ENCODE data around the gene ZNF280C.

The ZNF280C gene

GRCh38 chrX:130174045-130174704 lies 94.5 kb downstream of the ZNF280C start:
- DNase-seq: no peak

DNA sequence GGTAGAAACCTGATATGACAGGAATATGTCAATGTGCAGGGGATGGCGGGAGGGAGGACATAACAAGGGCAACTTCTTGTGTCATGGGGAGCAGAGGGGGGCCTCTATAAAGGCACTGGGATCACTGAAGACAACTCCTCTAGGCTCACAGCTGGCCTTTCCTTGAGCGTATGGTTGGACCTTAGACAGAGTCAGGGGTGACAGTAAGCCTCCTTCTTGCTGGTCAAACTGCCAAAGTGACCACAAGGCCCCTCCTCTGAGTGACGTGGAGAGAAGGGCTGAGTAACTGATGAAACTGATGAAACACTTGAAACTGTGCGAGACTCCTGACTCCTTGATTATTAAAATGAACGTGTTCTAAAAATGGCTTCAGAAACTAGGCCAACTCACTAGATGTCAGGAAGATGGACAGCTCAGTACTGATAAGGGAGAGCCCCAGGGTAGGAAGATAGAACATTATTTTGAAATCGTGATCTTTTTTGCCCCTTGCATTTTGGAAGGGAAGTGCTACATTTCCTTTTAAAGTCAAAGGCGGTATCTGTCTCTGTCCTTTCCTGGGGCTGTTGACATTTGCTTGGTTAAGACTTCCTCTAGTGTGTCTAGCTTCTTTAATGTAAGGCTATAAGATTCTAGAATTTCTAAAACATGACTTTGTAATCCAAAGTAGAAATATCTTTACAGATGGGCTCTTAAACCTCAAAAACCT lies 95.4 kb downstream of the ZNF280C start:
- no peak for DNase-seq

GRCh38 chrX:130172127-130172845 lies 96.4 kb downstream of the ZNF280C start:
- no peak for DNase-seq

GRCh38 chrX:130171446-130172126 lies 97.1 kb downstream of the ZNF280C start, which contains the start of gene RAB33A:
RAB33A (plus strand) TSS chrX:130171962; CDS start chrX:130172063, 101 bp downstream.
- DNase-seq: no peak

DNA sequence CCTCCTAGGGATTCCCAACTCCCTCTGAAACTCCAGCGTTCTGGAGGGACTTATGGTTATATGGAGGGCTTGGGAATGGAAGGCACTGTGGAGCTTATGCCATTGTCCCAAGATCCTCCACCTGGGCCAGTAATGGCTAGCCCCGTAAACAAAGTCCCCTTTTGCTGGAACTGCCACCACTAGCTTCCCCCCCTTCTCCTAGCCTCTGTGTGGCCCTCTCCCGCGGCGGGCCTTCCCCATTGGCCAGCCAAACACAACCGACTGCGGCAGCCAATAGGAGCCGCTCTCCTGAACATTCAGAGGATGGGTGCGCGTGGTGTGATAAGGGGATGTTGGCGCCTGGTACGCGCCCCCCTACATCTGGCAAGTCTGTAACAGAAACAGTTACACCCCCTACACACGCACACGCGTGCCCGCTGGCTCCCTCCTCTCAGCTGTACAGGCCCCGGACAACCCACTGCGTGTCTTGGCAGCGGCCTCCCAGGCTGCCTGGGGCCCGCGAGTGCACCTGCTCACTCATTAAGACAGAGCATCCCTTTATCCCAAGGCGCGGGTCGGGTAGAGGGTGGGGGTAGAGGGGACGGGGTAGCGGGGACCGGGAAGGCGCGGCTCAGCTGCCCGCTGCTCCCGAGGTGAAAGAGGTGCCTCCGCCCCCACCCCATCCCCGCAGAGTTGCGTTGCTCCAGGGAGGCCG lies 97.8 kb downstream of the ZNF280C start:
- DNase-seq: peak; percentile 72

DNA sequence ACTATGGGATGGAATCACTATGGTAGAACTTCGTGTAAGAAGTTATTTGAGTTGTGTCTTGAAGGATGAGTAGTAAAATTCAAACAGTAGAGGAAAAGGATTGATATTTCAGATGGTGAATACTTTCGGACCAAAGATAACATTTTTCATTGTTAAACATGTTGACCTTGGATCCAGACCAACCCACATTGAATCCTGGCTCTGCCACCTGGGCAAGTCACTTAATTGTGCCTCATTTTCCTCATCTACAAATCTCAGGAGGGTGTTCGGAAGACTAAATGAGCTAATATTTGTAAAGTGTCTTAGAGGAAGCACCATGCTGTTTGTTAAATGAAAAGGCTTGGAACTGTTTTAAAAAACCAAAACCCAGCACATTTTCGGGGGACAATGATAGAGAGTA lies 101.7 kb downstream of the ZNF280C start:
- DNase-seq: no peak

DNA sequence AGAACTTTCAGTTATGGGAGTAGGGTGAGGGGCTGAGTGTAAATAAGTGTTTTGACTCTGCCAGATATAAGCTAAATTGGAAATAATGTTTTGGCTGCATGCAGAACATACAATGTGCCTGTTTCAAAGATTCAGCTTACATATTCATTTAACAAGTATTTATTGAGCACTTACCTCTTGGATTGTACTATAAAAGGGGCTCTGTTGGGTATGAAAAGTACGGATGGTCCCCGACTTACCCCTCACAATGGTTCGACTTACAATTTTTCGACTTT lies 102.3 kb downstream of the ZNF280C start:
- no peak for DNase-seq

DNA sequence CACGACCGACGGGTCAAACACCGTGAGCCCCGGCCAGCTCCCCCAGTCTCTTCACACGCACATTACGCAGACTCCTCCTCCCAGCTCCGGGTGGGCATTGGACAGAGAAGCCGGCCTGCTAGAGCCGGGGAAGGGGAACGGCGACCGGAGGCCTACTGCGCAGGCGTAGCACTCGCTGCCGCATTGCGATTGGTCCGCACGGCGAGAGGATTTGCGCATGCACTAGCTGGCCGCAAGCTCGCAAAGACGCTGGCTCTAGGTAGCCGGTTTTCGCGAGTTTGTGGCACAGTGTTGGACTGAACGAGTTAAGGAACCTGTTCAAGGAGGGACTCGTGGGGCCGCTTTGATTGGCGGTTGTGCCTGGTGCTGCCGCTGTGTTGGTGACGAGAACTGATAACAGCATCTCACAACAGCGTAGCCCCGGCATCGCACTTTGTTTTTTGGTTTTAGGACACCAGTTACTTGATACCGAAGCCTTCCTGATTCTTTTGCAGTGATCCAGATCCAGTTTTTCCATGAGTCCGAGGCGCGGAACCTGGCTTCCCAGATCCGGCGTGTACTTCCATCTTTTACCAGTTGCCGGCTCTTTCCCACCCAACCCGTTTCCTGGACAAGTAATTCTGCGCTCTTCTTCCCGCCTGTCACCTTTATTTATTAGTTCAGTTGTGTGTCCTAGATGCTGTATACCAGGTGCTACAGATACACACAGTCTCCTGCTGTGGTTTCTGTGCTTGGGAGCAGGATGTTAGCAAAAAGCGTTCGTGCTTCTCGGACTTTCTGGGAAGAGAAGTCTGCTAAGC lies 102.8 kb downstream of the ZNF280C start, which contains the start of gene AIFM1:
AIFM1 (minus strand) TSS at position 139 of the 800 bp plus-strand sequence. CDS start 185 bp downstream, outside the sequence.
- peak; percentile 96 for DNase-seq

DNA sequence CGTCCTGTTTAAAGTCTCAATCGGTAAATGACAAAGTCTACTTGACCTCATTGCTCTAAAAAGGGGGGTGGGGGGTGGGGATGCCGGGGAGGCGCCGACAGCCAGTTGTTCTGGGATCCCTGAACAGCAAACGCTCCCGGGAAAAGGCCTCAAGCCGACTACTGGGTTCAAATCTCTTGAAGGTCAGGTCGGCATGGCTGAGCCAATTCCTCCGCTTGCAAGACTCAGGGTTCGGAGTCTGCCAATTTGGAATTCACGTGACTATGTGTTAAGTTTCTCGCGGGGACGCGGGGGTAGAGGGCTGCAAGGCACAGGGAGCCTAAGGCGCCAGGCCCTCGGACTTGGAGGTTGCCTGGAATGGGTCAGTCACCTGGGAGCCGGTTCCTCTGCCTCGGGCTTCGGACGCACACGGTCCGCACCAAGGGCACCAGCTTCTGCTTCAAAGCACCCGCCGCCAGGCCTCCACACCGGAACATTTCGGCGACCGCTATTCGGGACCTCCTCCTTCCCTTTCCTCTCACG lies 103.5 kb downstream of the ZNF280C start:
- DNase-seq: no peak

GRCh38 chrX:130163398-130163797 lies 105.3 kb downstream of the ZNF280C start:
- no peak for DNase-seq

GRCh38 chrX:130162094-130162735 lies 106.5 kb downstream of the ZNF280C start:
- DNase-seq: no peak

GRCh38 chrX:130159776-130160175 lies 108.9 kb downstream of the ZNF280C start:
- no peak for DNase-seq

DNA sequence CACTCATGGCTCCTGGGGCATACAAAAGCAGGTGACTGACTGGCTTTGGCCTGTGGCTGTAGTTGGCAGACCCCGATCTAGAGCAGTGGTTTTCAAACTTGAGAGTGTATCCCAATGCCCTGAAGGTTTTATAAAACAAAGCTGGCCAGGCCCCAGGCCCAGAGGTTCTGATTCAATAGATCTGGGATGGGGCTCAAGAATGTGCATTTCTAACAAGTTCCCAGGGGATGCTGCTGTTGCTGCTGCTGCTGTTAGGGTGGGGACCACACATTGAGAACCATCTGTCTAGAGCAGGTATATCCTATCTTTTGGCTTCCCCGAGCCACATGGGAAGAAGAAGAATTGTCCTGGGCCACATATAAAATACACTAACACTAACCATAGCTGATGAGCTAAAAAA lies 110.4 kb downstream of the ZNF280C start:
- no peak for DNase-seq

- DNase-seq: no peak
Observed at GRCh38 chrX:130155564-130155963, 113.1 kb downstream of the ZNF280C start.
